K562 (cell line): ENCODE data around the gene ETV4.

Source experiments
- CTBP1 ChIP-seq: fragments of 450-650 bp; IDR thresholded peaks from 2 replicates; pipeline ENCODE4 v1.6.1; 2016; ENCODE audit warnings: borderline replicate concordance
- CTCF ChIP-seq, 3 experiments: IDR thresholded peaks in 2 of 3; conservative IDR thresholded peaks in 1 of 3; 2 replicates each; pipeline ENCODE4 v1.5.1; 2011 to 2012; ENCODE audit warnings: low read length in 3 of 3, mild to moderate bottlenecking in 3 of 3, control low read depth in 2 of 3, improper control_type of control experiment in 1 of 3, inconsistent platforms in 1 of 3, low read depth in 1 of 3, mixed read lengths in 1 of 3, moderate library complexity in 1 of 3; ENCODE audit not compliant: insufficient read depth in 2 of 3
- KLF13 ChIP-seq: fragments of 450-650 bp; IDR thresholded peaks from 2 replicates; pipeline ENCODE4 v1.6.1; 2016; ENCODE audit warnings: missing genetic modification characterization, low read depth, mild to moderate bottlenecking, missing compliant biosample characterization, moderate library complexity, borderline replicate concordance
- MAX ChIP-seq: sonication (generic); formaldehyde crosslinking; IDR thresholded peaks from 2 replicates; pipeline ENCODE4 v1.9.0; 2022; ENCODE audit warnings: mild to moderate bottlenecking, missing genetic modification reagents
- MYC ChIP-seq, 2 experiments: fragments of 250-450 bp in 1 of 2; sonication (Bioruptor Pico) in 1 of 2; IDR thresholded peaks; 2 replicates each; pipeline versions ENCODE4 v1.5.1 to v1.6.1; 2012 to 2021; ENCODE audit warnings: low read depth in 2 of 2, borderline replicate concordance in 1 of 2, improper control_type of control experiment in 1 of 2, low read length in 1 of 2, mild to moderate bottlenecking in 1 of 2, moderate library complexity in 1 of 2
- TCF7 ChIP-seq: sonication (generic); IDR thresholded peaks from 2 replicates; pipeline ENCODE4 v1.6.1; 2016; ENCODE audit warnings: antibody characterized with exemption, borderline replicate concordance
- TSC22D4 ChIP-seq: fragments of 450-650 bp; IDR thresholded peaks from 2 replicates; pipeline ENCODE4 v1.6.1; 2016; ENCODE audit warnings: missing genetic modification characterization, missing biosample characterization, control low read depth
- ZNF354B ChIP-seq: fragments of 250-450 bp; sonication (Bioruptor Pico); IDR thresholded peaks from 2 replicates; pipeline ENCODE4 v1.4.0; 2020

- TF ChIP-seq MYC (IDR thresholded peaks at IDR 0.05; ENCODE audit: low read depth, low read length): no peak
- no peak for TF ChIP-seq MYC (CRISPR knock-in tag; IDR thresholded peaks at IDR 0.05; ENCODE audit: borderline replicate concordance, low read depth)
- no peak for TF ChIP-seq CTBP1
- TF ChIP-seq KLF13: no peak
- TF ChIP-seq ZNF354B (CRISPR knock-in tag): no peak
- TF ChIP-seq MAX (CRISPR knock-in tag): no peak
- TF ChIP-seq CTCF (IDR thresholded peaks at IDR 0.05 in 2 of 3, conservative IDR thresholded peaks at IDR 0.05 in 1 of 3; ENCODE audit: insufficient read depth in 2 of 3, low read depth in 1 of 3, low read length in 3 of 3): no peak
- no peak for TF ChIP-seq TCF7
- no peak for TF ChIP-seq TSC22D4 (tag)
Measured at GRCh38 chr17:43587647-43588046, 41.5 kb upstream of the ETV4 start.
